Transverse colon (tissue), 4 donors: ENCODE data around the gene TSGA10. TPM values are rescaled to one million over a fixed set of nuclear protein-coding genes. Genes with fewer than 3 reads are reported as not detected.

Experiments used
- DNase-seq: peaks from one replicate; pipeline ENCODE4 v3.0.0-alpha.2; 2019
- H3K27ac ChIP-seq, 4 donors: fragments of 200-600 bp; sonication (generic); 2 replicates each; pipeline ENCODE4 v1.5.1; 2016 to 2018; ENCODE audit warnings: inconsistent platforms in 4 of 4
- H3K27me3 ChIP-seq: fragments of 200-600 bp; sonication (generic); 2 replicates; pipeline ENCODE4 v1.5.1; 2017; ENCODE audit warnings: inconsistent platforms
- H3K36me3 ChIP-seq, 4 donors: fragments of 200-600 bp; sonication (generic); 2 replicates each; pipeline ENCODE4 v1.5.1; 2017 to 2019; ENCODE audit warnings: inconsistent platforms in 4 of 4
- H3K4me1 ChIP-seq, 4 donors: fragments of 200-600 bp; sonication (generic); 2 replicates each; pipeline ENCODE4 v1.5.1; 2017 to 2020; ENCODE audit warnings: inconsistent platforms in 4 of 4
- H3K4me3 ChIP-seq, 4 donors: fragments of 200-600 bp; sonication (generic); 1 replicate in 1 of 4; 2 replicates in 3 of 4; pipeline versions ENCODE4 v1.5.1 to v1.6.1; 2017 to 2019; ENCODE audit warnings: inconsistent platforms in 4 of 4
- H3K9me3 ChIP-seq, 2 donors: fragments of 200-600 bp; sonication (generic); 2 replicates each; pipeline ENCODE4 v1.5.1; 2017 to 2019; ENCODE audit warnings: inconsistent platforms in 2 of 2
- CTCF ChIP-seq, 5 experiments: fragments of 200-600 bp in 3 of 5; fragments of 450-650 bp in 2 of 5; sonication (generic) in 3 of 5; IDR thresholded peaks; 1 replicate in 2 of 5; 2 replicates in 3 of 5; pipeline ENCODE4 v1.5.1; 2016 to 2017; ENCODE audit warnings: antibody characterized with exemption in 5 of 5, inconsistent platforms in 3 of 5, mild to moderate bottlenecking in 2 of 5, moderate library complexity in 1 of 5
- EP300 ChIP-seq: sonication (generic); formaldehyde crosslinking; IDR thresholded peaks from one replicate; pipeline ENCODE4 v1.6.1; 2017; ENCODE audit warnings: antibody characterized with exemption, low read depth
- POLR2A ChIP-seq: fragments of 450-650 bp; IDR thresholded peaks from one replicate; pipeline ENCODE4 v1.6.1; 2016; ENCODE audit warnings: antibody characterized with exemption, mild to moderate bottlenecking, moderate library complexity
- POLR2AphosphoS5 ChIP-seq, 3 donors: sonication (generic); formaldehyde crosslinking; IDR thresholded peaks; one replicate each; pipeline ENCODE4 v1.6.1; 2016; ENCODE audit warnings: antibody characterized with exemption in 3 of 3
- WGBS, 2 donors: methylation state at CpG; one replicate each; pipeline ENCODE4 v1.1.5; 2018; ENCODE audit warnings: low coverage in 1 of 2; 5-methylcytosine and 5-hydroxymethylcytosine counted together
- in situ Hi-C, 4 donors: fragments of 200-750 bp; cut with MboI; loops; one replicate each; pipeline versions ENCODE4 v1.15.0 to v1.15.1; 2017; ENCODE audit warnings: low sequenced_read_pairs in 3 of 4, low pct_ligation_motif_present in 1 of 4, low pct_unique_long_range_greater_than_20kb in 1 of 4
- intact Hi-C: fragments of 100-400 bp; cut with DNase I; formaldehyde crosslinking; loops from one replicate; pipeline ENCODE4 v1.15.1; 2023; ENCODE audit warnings: low total_unique reads
- total RNA-seq, 4 donors: library from RNA; depleted of rRNA; stranded (reverse); fragments of >200 nt; gene quantifications; one replicate each; pipeline ENCODE4 v1.1.0, GENCODE V29; 2016

The TSGA10 gene
- total RNA-seq, 4 donors from 2014 or later = 7.5 to 18.5 (median 13.6) TPM

GRCh38 chr2:99187011-99187410 is 32.3 kb upstream of the TSGA10 start:
- no peak overlapping the region for H3K27ac ChIP-seq
- H3K27me3 ChIP-seq = no peaks in the 10 kb centered on the region
- no peak for DNase-seq
- TF ChIP-seq CTCF (IDR thresholded peaks at IDR 0.05) (no peak), POLR2AphosphoS5 (IDR thresholded peaks at IDR 0.05) (no peak), POLR2A (no peak), EP300 (no peak)
- in situ Hi-C loops (loop anchor here (10.0 to 25.0 kb wide), 3 partner anchors 148 to 300 kb away; partner anchors contain the start of genes EIF5B (in 3 of the 4), REV1 (in 3 of the 4) and TXNDC9 (in 3 of the 4)), intact Hi-C loops (no loop called here)
- H3K4me3 ChIP-seq = no peak overlapping the region
- H3K4me1 ChIP-seq = peaks cover 1 to 13% (median 5%) of the 10 kb centered on the region in 4 donors
- peaks cover 0 to 25% (median 7%) of the 10 kb centered on the region in 4 donors for H3K36me3 ChIP-seq
- no peaks in the 10 kb centered on the region for H3K9me3 ChIP-seq

- Histone ChIP-seq H3K27me3 (no peaks in the 10 kb centered on the region), H3K36me3 (peaks cover 0 to 10% (median 4%) of the 10 kb centered on the region in 4 donors), H3K27ac (no peak overlapping the region), H3K4me1 (peaks cover 12 to 26% (median 17%) of the 10 kb centered on the region in 4 donors), H3K9me3 (no peaks in the 10 kb centered on the region), H3K4me3 (no peak overlapping the region)
- intact Hi-C loops (no loop called here), in situ Hi-C loops (loop anchor here (10.0 to 25.0 kb wide), 3 partner anchors 150 to 302 kb away; partner anchors contain the start of genes EIF5B (in 3 of the 4), REV1 (in 3 of the 4) and TXNDC9 (in 3 of the 4))
- no peak for TF ChIP-seq CTCF (IDR thresholded peaks at IDR 0.05)
- TF ChIP-seq POLR2AphosphoS5 (IDR thresholded peaks at IDR 0.05) = no peak
- no peak for TF ChIP-seq POLR2A
- TF ChIP-seq EP300 = no peak
- DNase-seq = no peak
- 82 to 93% methylated on average over 3 to 6 of the region's 6 CpGs for WGBS, 2 donors
These were observed 30.1 kb upstream of the TSGA10 start for GRCh38 chr2:99184811-99185210.

- WGBS, 2 donors = 98 to 100% methylated on average over 1 to 3 of the region's 3 CpGs
- Histone ChIP-seq H3K36me3 (no peaks in the 10 kb centered on the region), H3K9me3 (no peaks in the 10 kb centered on the region), H3K27me3 (no peaks in the 10 kb centered on the region), H3K4me3 (no peak overlapping the region), H3K27ac (no peak overlapping the region), H3K4me1 (peaks cover 18 to 39% (median 23%) of the 10 kb centered on the region in 4 donors)
- intact Hi-C loops = no loop called here
- DNase-seq = no peak
- TF ChIP-seq CTCF (IDR thresholded peaks at IDR 0.05) (no peak), EP300 (no peak), POLR2A (no peak), POLR2AphosphoS5 (IDR thresholded peaks at IDR 0.05) (no peak)
- in situ Hi-C loops = loop anchor here (10.0 to 25.0 kb wide), 3 partner anchors 152 to 304 kb away; partner anchors contain the start of genes EIF5B (in 3 of the 4), REV1 (in 3 of the 4) and TXNDC9 (in 3 of the 4)
These were observed 28.3 kb upstream of the TSGA10 start for GRCh38 chr2:99183025-99183424.

- Histone ChIP-seq H3K27ac (peak overlapping the region; percentile 81 to 87 (median 84)), H3K9me3 (no peaks in the 10 kb centered on the region), H3K36me3 (no peaks in the 10 kb centered on the region), H3K4me3 (peak overlapping the region; percentile 57 to 86 (median 67)), H3K4me1 (peaks cover 18 to 39% (median 23%) of the 10 kb centered on the region in 4 donors), H3K27me3 (no peaks in the 10 kb centered on the region)
- in situ Hi-C loops = loop anchor here (10.0 to 25.0 kb wide), 3 partner anchors 153 to 306 kb away; partner anchors contain the start of genes EIF5B (in 3 of the 4), REV1 (in 3 of the 4) and TXNDC9 (in 3 of the 4)
- no peak for TF ChIP-seq POLR2AphosphoS5 (IDR thresholded peaks at IDR 0.05)
- TF ChIP-seq CTCF (IDR thresholded peaks at IDR 0.05) = no peak
- TF ChIP-seq POLR2A = no peak
- no peak for TF ChIP-seq EP300
- intact Hi-C loops = no loop called here
- 1 to 4% methylated on average over 4 of the region's 4 CpGs for WGBS, 2 donors
- DNase-seq = no peak
These were observed 26.9 kb upstream of the TSGA10 start for GRCh38 chr2:99181624-99182000.
